Astrocyte of the cerebellum (primary cell): ENCODE data around the gene STYXL1.

Source experiments
- DNase-seq: peaks from one replicate; pipeline ENCODE4 v3.0.0-alpha.2; 2011; ENCODE audit warnings: low read depth
- H3K4me3 ChIP-seq: 2 replicates; pipeline ENCODE4 v1.5.1; 2011; ENCODE audit warnings: mild to moderate bottlenecking, low read depth, low read length, moderate library complexity
- in situ Hi-C: cut with HindIII; loops from 2 replicates; pipeline ENCODE4 v1.10.0; 2017; ENCODE audit warnings: low sequenced_read_pairs
- TF ChIP-seq, protein P1 (sequence below): IDR thresholded peaks from 2 replicates; pipeline ENCODE4 v1.5.1; 2012; ENCODE audit warnings: low read length, low read depth, moderate library complexity, mild to moderate bottlenecking; ENCODE audit errors: missing control alignments

STYXL1 gene

DNA sequence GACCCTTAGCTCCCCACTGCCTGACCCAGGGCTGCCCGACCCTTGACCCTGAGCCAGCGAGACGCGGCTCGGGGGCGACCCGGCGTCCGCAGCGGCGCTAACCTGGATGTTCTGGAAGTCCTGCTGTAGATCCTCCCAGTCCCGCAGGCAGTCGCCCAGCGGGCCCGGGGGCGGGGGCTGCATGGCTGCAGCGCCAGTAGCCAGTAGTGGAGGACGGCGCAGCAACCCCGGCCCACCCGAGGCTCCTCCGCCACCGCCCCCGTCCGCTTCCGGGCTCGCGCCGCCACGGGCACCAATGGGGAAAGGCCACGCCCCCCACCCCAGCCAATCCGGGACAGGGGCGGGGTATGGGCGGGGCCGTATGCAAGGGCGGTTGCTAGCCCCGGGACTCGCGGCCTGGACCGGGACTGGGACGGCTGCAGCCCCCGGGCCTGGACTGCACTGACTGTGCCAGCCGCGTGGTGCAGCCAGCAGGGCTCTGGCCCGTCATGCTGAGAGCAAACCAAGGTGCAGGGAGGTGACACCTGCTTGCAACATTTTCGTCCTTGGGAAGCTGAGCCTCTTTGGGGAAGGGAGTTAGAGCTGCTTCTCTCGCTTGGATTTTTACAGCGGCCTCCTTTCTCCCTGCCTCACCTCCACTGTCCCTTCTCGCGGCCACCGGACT lies 53.3 kb downstream of the STYXL1 start, which contains the start of gene TMEM120A:
Gene TMEM120A (minus strand): TSS at position 208 of the 664 bp plus-strand sequence. CDS start 25 bp downstream, at position 183.
- H3K4me3 ChIP-seq, result peak within 1 kb of the TSS; percentile 68
- TF ChIP-seq, protein P1, sequence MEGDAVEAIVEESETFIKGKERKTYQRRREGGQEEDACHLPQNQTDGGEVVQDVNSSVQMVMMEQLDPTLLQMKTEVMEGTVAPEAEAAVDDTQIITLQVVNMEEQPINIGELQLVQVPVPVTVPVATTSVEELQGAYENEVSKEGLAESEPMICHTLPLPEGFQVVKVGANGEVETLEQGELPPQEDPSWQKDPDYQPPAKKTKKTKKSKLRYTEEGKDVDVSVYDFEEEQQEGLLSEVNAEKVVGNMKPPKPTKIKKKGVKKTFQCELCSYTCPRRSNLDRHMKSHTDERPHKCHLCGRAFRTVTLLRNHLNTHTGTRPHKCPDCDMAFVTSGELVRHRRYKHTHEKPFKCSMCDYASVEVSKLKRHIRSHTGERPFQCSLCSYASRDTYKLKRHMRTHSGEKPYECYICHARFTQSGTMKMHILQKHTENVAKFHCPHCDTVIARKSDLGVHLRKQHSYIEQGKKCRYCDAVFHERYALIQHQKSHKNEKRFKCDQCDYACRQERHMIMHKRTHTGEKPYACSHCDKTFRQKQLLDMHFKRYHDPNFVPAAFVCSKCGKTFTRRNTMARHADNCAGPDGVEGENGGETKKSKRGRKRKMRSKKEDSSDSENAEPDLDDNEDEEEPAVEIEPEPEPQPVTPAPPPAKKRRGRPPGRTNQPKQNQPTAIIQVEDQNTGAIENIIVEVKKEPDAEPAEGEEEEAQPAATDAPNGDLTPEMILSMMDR, result peak; percentile 20
- DNase-seq, result peak; percentile 79
- in situ Hi-C loops, result no loop called here

DNA sequence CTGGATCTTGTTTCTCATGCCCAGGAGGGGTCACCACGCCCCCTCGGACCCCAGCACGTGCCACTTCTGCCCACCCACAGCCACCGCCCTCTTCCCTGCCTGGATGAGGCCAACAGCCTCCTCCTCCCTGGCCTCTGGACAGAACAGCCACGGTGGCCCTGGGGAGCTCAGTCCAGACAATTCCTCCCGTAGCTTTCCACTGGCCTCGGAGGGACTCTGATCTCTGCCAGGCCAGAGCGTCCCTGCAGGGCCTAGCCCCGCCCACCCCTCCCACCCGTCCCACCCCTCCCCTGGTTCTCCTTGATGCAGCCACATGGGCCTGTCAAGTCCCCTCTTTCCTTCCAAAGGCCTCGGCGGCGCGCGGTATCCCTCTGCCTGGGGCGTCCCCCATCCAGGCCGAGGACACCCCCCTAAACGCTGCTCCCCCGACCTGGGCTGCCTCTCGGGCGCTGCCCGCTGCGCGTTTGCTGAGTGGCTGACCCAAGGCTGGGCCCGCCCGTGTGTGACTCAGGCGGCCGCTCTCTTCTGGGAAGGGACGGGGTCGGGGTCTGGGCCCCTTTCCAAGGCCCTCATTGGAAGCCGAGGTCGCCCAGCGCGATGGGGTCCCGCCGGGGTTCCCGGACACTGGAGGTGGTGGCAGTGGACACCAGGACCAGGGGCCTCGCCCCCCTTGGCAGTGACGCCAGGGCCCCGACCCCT lies 54.0 kb downstream of the STYXL1 start:
- in situ Hi-C loops, result no loop called here
- peak overlapping the region; percentile 68 for H3K4me3 ChIP-seq
- DNase-seq, result peak; percentile 26
- TF ChIP-seq, protein P1, result no peak

DNA sequence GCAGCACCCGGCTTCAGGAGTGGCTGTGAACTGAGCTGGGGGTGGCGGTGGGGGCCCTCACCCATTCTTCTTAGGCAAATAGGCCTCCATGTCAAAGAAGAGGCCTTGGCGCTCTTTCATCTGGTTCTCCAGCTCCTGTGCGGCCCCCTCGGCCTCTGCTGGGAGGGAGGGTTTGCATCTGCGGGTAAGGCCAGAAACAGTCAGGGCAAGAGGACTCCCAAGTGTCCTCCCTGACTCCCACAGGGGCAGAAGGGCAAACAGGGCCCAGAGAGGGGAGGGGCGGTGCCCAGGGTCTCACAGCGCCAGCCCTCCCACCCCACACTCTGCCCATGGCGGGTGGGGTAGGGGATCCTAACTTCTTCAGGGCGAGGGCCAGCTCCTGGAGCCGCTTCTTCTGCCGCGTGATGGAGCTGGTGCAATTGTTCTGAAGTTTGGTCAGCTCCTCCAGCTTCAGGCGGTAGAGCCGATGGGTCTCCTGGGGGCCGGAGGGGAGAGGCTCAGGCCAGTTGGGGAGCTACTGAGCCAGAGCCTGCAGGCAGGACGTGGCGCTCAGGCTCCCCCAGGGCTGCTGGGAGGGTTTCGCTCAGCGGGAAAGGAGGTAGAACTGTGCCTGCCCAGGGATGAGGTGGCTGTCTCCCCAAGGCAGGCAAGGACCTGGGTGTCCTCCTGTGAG lies 55.6 kb downstream of the STYXL1 start:
- no peak for DNase-seq
- in situ Hi-C loops, result no loop called here
- TF ChIP-seq, protein P1, result no peak
- no peak overlapping the region for H3K4me3 ChIP-seq

DNA sequence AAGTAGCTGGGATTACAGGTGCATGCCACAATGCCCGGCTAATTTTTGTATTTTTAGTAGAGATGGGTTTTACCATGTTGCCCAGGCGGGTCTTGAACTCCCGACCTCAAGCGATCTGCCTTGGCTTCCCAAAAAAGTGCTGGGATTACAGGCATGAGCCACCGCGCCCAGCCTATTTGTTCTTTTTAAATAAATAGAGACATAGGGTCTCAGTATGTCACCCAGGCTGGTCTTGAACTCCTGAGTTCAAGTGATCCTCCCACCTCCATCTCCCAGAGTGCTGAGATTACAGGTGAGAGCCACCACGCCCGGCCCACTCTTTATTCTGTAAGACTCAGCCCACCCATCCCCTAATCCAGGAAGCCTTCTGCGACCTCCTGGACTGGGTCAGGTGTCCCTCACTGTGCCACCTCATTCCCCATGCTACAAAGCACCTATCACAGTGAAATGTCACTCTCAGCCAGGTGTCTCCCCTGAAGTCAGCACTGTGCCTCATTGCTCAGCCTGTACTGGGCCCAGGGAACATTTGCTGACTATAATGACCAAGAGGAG lies 56.2 kb downstream of the STYXL1 start:
- DNase-seq, result no peak
- H3K4me3 ChIP-seq, result no peak overlapping the region
- TF ChIP-seq, protein P1, result no peak
- in situ Hi-C loops, result no loop called here

DNA sequence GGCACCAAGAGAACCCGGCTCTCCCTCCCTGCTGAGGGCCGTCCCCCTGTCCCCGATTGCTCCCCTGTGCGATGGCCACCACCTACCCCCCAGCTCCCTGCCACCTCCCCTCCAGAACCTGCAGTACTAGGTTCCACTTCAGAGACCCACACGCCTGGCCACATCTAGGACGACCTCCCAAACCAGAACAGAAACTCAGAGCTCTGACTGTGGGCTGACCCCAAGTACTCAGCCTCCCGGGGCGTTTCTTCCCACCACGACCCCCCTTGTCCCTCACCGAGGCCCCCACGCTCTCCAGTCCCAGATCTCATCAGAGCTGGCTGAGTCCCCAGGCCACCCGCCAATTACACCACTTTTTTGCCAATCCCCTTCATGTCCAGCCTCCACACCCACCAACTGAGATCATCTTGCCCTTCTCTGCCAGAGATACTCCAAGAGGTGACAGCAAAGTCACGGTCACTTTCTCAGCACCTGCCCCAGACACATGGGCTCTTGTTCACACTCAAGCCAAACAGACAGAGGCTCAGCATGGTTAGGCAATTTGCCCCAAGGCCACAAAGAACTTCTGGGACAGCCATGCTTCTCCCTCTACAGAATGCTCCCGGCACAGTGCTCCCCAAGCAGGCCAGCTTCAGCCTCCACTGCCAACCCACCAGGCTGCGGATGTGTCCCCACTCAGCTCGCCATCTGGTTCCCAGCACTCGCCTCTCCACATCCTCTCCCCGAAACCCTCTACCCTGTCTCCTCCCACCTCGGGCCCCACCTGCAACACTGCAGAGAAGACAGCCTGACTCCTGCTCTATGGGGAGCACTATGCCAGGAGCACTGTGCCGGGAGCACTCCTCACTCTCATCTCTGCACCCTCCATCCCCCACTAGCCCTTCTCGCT lies 58.1 kb downstream of the STYXL1 start:
- DNase-seq, result no peak
- in situ Hi-C loops, result no loop called here
- TF ChIP-seq, protein P1, result no peak
- H3K4me3 ChIP-seq, result no peak overlapping the region
